Ovary (tissue), 3 donors: ENCODE measurements around the gene UAP1L1.

ENCODE experiments used
- EP300 ChIP-seq: sonication (generic); formaldehyde crosslinking; IDR thresholded peaks from one replicate; pipeline ENCODE4 v1.6.1; 2017; ENCODE audit warnings: antibody characterized with exemption
- POLR2A ChIP-seq: fragments of 450-650 bp; IDR thresholded peaks from one replicate; pipeline ENCODE4 v1.6.1; 2017; ENCODE audit warnings: antibody characterized with exemption, mild to moderate bottlenecking, moderate library complexity
- TF ChIP-seq, protein P1 (sequence below), 3 donors: fragments of 450-650 bp in 2 of 3; fragments of 200-600 bp in 1 of 3; IDR thresholded peaks; one replicate each; pipeline versions ENCODE4 v1.5.1 to v1.8.0; 2016 to 2022; ENCODE audit warnings: antibody characterized with exemption in 3 of 3, mild to moderate bottlenecking in 1 of 3
- donor health status: DM: no; HTN: no; CAD: no.

DNA sequence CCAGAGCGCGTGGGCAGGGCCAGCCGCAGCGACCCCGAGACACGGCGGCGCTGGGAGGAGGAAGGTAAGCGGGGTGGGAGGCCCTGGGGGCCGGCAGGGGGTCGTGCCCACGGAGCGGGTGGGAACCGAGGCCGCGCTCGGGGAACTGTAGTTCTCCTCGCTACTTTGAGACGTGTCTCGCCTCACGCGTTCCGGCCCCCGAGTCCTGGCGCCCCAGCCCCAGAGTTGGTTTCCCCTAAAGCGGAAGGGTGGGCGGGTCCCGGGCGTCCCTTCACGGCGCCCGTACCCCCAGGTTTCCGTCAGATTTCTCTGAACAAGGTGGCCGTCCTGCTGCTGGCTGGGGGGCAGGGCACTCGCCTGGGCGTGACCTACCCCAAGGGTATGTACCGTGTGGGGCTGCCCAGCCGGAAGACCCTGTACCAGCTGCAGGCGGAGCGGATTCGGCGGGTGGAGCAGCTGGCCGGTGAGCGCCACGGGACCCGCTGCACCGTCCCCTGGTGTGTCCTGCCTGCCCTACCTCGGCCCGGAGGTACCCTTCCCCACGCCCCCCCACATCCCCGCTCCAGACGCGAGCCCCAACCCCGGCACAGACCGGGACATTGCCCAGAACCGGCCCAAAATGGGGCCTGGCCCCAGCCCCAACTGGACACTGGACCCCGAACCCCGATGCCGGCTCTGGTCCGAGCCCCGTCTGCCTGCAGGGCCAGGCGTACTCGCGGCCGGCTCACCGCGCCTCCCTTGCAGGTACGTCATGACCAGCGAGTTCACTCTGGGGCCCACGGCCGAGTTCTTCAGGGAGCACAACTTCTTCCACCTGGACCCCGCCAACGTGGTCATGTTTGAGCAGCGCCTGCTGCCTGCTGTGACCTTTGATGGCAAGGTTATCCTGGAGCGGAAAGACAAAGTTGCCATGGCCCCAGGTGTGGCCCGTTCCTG is 709 bp downstream of the UAP1L1 start:
- TF ChIP-seq, protein P1, sequence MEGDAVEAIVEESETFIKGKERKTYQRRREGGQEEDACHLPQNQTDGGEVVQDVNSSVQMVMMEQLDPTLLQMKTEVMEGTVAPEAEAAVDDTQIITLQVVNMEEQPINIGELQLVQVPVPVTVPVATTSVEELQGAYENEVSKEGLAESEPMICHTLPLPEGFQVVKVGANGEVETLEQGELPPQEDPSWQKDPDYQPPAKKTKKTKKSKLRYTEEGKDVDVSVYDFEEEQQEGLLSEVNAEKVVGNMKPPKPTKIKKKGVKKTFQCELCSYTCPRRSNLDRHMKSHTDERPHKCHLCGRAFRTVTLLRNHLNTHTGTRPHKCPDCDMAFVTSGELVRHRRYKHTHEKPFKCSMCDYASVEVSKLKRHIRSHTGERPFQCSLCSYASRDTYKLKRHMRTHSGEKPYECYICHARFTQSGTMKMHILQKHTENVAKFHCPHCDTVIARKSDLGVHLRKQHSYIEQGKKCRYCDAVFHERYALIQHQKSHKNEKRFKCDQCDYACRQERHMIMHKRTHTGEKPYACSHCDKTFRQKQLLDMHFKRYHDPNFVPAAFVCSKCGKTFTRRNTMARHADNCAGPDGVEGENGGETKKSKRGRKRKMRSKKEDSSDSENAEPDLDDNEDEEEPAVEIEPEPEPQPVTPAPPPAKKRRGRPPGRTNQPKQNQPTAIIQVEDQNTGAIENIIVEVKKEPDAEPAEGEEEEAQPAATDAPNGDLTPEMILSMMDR (IDR thresholded peaks at IDR 0.05): no peak
- no peak for TF ChIP-seq POLR2A
- TF ChIP-seq EP300: no peak
